ENCODE measurements around the gene PLVAP.

GRCh38 chr19:17341845-17342244 lies 35.3 kb downstream of the PLVAP start:
- no peak for TF ChIP-seq POLR2AphosphoS5 (IDR thresholded peaks at IDR 0.05; ENCODE audit: low read depth, low read length)
- TF ChIP-seq, protein P1, sequence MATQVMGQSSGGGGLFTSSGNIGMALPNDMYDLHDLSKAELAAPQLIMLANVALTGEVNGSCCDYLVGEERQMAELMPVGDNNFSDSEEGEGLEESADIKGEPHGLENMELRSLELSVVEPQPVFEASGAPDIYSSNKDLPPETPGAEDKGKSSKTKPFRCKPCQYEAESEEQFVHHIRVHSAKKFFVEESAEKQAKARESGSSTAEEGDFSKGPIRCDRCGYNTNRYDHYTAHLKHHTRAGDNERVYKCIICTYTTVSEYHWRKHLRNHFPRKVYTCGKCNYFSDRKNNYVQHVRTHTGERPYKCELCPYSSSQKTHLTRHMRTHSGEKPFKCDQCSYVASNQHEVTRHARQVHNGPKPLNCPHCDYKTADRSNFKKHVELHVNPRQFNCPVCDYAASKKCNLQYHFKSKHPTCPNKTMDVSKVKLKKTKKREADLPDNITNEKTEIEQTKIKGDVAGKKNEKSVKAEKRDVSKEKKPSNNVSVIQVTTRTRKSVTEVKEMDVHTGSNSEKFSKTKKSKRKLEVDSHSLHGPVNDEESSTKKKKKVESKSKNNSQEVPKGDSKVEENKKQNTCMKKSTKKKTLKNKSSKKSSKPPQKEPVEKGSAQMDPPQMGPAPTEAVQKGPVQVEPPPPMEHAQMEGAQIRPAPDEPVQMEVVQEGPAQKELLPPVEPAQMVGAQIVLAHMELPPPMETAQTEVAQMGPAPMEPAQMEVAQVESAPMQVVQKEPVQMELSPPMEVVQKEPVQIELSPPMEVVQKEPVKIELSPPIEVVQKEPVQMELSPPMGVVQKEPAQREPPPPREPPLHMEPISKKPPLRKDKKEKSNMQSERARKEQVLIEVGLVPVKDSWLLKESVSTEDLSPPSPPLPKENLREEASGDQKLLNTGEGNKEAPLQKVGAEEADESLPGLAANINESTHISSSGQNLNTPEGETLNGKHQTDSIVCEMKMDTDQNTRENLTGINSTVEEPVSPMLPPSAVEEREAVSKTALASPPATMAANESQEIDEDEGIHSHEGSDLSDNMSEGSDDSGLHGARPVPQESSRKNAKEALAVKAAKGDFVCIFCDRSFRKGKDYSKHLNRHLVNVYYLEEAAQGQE (IDR thresholded peaks at IDR 0.05; ENCODE audit: insufficient read depth in 1 of 2, low read depth in 2 of 2, low read length in 2 of 2) = no peak
- TF ChIP-seq TAF1 (IDR thresholded peaks at IDR 0.05; ENCODE audit: borderline replicate concordance, insufficient read depth, low read length) = no peak
- no peak for TF ChIP-seq SIN3A (IDR thresholded peaks at IDR 0.05; ENCODE audit: borderline replicate concordance, insufficient read depth, low read length)
- TF ChIP-seq FOXP2 (optimal IDR thresholded peaks at IDR 0.05; ENCODE audit: borderline replicate concordance, extremely low read depth, extremely low read length, insufficient read depth) = no peak
